HCT116 (cell line): ENCODE measurements around the gene P3H4. TPM values are rescaled to one million over a fixed set of nuclear protein-coding genes. Genes with fewer than 3 reads are reported as not detected.

Experiments used
- ATAC-seq: fragments of 200-7000 bp; cut with Tn5 transposase; 2 replicates; pipeline ENCODE4 v1.9.1; 2020; ENCODE audit warnings: mild to moderate bottlenecking, moderate library complexity
- BruUV-seq: library from RNA; stranded (reverse); fragments of 400-500 nt; replicated peaks from 2 replicates; lab custom pipeline; 2021; lab: Mats Ljungman, UMichigan
- CTCF ChIA-PET: fragments of 300-600 bp; sonication (Branson Sonifier 250); formaldehyde crosslinking; loops from one replicate; lab custom pipeline; 2021; ENCODE audit warnings: antibody characterized with exemption; lab: Charles Lee
- POLR2A ChIA-PET: fragments of 300-600, 350-600 bp; sonication (Branson Sonifier 250); formaldehyde crosslinking; loops from one replicate; lab custom pipeline; 2021; ENCODE audit warnings: antibody characterized with exemption; lab: Charles Lee
- RAD21 ChIA-PET, 2 experiments: fragments of 300-600 bp; sonication (Branson Sonifier 250); formaldehyde crosslinking; loops; one replicate each; lab custom pipeline; 2023; ENCODE audit warnings: low total read pairs in 2 of 2; ENCODE audit not compliant: uncharacterized antibody in 2 of 2, unreplicated experiment in 2 of 2, low non-redundant PET in 1 of 2; lab: Charles Lee
- DNase-seq: peaks from one replicate; pipeline ENCODE4 v3.0.0-alpha.2; 2010; ENCODE audit warnings: low read depth, low spot score
- H2AFZ ChIP-seq: fragments of 200-600 bp; shearing (Covaris generic), sonication (generic); 2 replicates; pipeline ENCODE4 v1.6.1; 2017; ENCODE audit warnings: low read depth, mixed run types, mixed read lengths, antibody characterized with exemption, low read length; ENCODE audit not compliant: poor library complexity, severe bottlenecking
- H3K27ac ChIP-seq: 2 replicates; pipeline ENCODE4 v1.5.1; 2012; ENCODE audit warnings: low read depth, low read length
- H3K27me3 ChIP-seq: fragments of 200-600 bp; sonication (generic); 2 replicates; pipeline ENCODE4 v1.6.1; 2016; ENCODE audit warnings: mixed run types, low read length, mixed read lengths; ENCODE audit not compliant: insufficient read depth
- H3K36me3 ChIP-seq, 2 experiments: fragments of 200-500 bp in 1 of 2; fragments of 200-600 bp in 1 of 2; sonication (Bioruptor generic) in 1 of 2; sonication (generic) in 1 of 2; 2 replicates each; pipeline versions ENCODE4 v1.5.1 to v1.6.1; 2014 to 2016; ENCODE audit warnings: low read length in 2 of 2, inconsistent platforms in 1 of 2, mixed read lengths in 1 of 2, mixed run types in 1 of 2; ENCODE audit not compliant: insufficient read depth in 2 of 2, control insufficient read depth in 1 of 2
- H3K4me1 ChIP-seq, 2 experiments: fragments of 200-600 bp in 1 of 2; sonication (generic) in 1 of 2; 2 replicates each; pipeline versions ENCODE4 v1.5.1 to v1.6.1; 2012 to 2017; ENCODE audit warnings: low read length in 2 of 2, inconsistent platforms in 1 of 2, mild to moderate bottlenecking in 1 of 2, mixed read lengths in 1 of 2, mixed run types in 1 of 2, moderate library complexity in 1 of 2; ENCODE audit not compliant: insufficient read depth in 2 of 2, control insufficient read depth in 1 of 2
- H3K4me2 ChIP-seq: fragments of 200-600 bp; sonication (generic); 2 replicates; pipeline ENCODE4 v1.6.1; 2017; ENCODE audit warnings: mixed run types, low read length, mixed read lengths
- H3K4me3 ChIP-seq, 2 experiments: fragments of 200-600 bp in 1 of 2; sonication (generic) in 1 of 2; replicated peaks in 1 of 2; 2 replicates each; pipeline ENCODE4 v1.5.1; 2011 to 2016; ENCODE audit warnings: low read length in 2 of 2, control low read depth in 1 of 2, low read depth in 1 of 2, mild to moderate bottlenecking in 1 of 2, mixed read lengths in 1 of 2, mixed run types in 1 of 2
- H3K79me2 ChIP-seq: fragments of 200-600 bp; sonication (generic); 2 replicates; pipeline ENCODE4 v1.6.1; 2017; ENCODE audit warnings: mild to moderate bottlenecking, mixed run types, low read length, moderate library complexity, mixed read lengths; ENCODE audit not compliant: insufficient read depth
- H3K9ac ChIP-seq: fragments of 200-600 bp; sonication (generic); 2 replicates; pipeline ENCODE4 v1.6.1; 2016; ENCODE audit warnings: low read length, mixed read lengths
- H3K9me2 ChIP-seq: fragments of 200-600 bp; sonication (generic), shearing (Covaris generic); 2 replicates; pipeline ENCODE4 v1.6.1; 2017; ENCODE audit warnings: mixed run types, mild to moderate bottlenecking, moderate library complexity; ENCODE audit not compliant: insufficient read depth
- H3K9me3 ChIP-seq, 2 experiments: fragments of 200-500 bp in 1 of 2; fragments of 200-600 bp in 1 of 2; sonication (Bioruptor generic) in 1 of 2; sonication (generic) in 1 of 2; 2 replicates each; pipeline ENCODE4 v1.6.1; 2014 to 2017; ENCODE audit warnings: low read length in 2 of 2, mixed read lengths in 2 of 2, inconsistent platforms in 1 of 2, low read depth in 1 of 2, mild to moderate bottlenecking in 1 of 2, mixed run types in 1 of 2, moderate library complexity in 1 of 2; ENCODE audit not compliant: control insufficient read depth in 1 of 2, insufficient read depth in 1 of 2
- H4K20me1 ChIP-seq: fragments of 200-600 bp; sonication (generic), shearing (Covaris generic); 2 replicates; pipeline ENCODE4 v1.6.1; 2017; ENCODE audit warnings: mixed run types, mild to moderate bottlenecking, moderate library complexity; ENCODE audit not compliant: insufficient read depth
- CBX3 ChIP-seq: IDR thresholded peaks from 2 replicates; pipeline ENCODE4 v1.6.1; 2012; ENCODE audit warnings: low read depth
- CEBPB ChIP-seq: IDR thresholded peaks from 2 replicates; pipeline ENCODE4 v1.6.1; 2012; ENCODE audit warnings: low read depth
- EZH2phosphoT487 ChIP-seq: fragments of 200-600 bp; IDR thresholded peaks from 2 replicates; pipeline ENCODE4 v1.6.1; 2018; ENCODE audit warnings: antibody characterized with exemption, borderline replicate concordance
- JUND ChIP-seq: IDR thresholded peaks from 2 replicates; pipeline ENCODE4 v1.6.1; 2012
- POLR2AphosphoS5 ChIP-seq: IDR thresholded peaks from 2 replicates; pipeline ENCODE4 v1.6.1; 2011; ENCODE audit warnings: mild to moderate bottlenecking, low read depth, low read length, moderate library complexity
- SIN3A ChIP-seq: IDR thresholded peaks from 2 replicates; pipeline ENCODE4 v1.6.1; 2012; ENCODE audit warnings: low read depth
- SP1 ChIP-seq: IDR thresholded peaks from 2 replicates; pipeline ENCODE4 v1.6.1; 2012; ENCODE audit warnings: low read depth
- SRF ChIP-seq: IDR thresholded peaks from 2 replicates; pipeline ENCODE4 v1.6.1; 2012; ENCODE audit warnings: low read depth
- YY1 ChIP-seq: IDR thresholded peaks from 2 replicates; pipeline ENCODE4 v1.6.1; 2011; ENCODE audit warnings: low read length, low read depth, moderate library complexity, mild to moderate bottlenecking; ENCODE audit not compliant: insufficient replicate concordance; ENCODE audit errors: extremely low read depth
- intact Hi-C: fragments of 100-400 bp; cut with micrococcal nuclease; formaldehyde crosslinking; loops from 2 replicates; pipeline ENCODE4 v1.10.0; 2022
- total RNA-seq: library from RNA; stranded (reverse); gene quantifications from one replicate; pipeline ENCODE4 v1.2.1, GENCODE V29; 2021; ENCODE audit not compliant: unreplicated experiment
- TF ChIP-seq, protein P1 (sequence below): IDR thresholded peaks from 2 replicates; pipeline ENCODE4 v1.6.1; 2012
- TF ChIP-seq, protein P2 (sequence below): IDR thresholded peaks from 2 replicates; pipeline ENCODE4 v1.6.1; 2012

P3H4 gene
- total RNA-seq, 1 experiment from 2014 or later: 23.4 TPM

GRCh38 chr17:41773190-41773588 is 38.6 kb downstream of the P3H4 start:
- H4K20me1 ChIP-seq: no peaks in the 10 kb centered on the region
- TF ChIP-seq SP1 (peak; percentile 82), SRF (peak; percentile 99), SIN3A (peak; percentile 68), CEBPB (no peak), YY1 (peak; percentile 25), JUND (peak; percentile 72; the same call in 1 of the 2 replicates), CBX3 (peak; percentile 56; the same call in 1 of the 2 replicates), EZH2phosphoT487 (no peak), POLR2AphosphoS5 (peak; percentile 50; the same call in 1 of the 2 replicates)
- TF ChIP-seq, protein P1, sequence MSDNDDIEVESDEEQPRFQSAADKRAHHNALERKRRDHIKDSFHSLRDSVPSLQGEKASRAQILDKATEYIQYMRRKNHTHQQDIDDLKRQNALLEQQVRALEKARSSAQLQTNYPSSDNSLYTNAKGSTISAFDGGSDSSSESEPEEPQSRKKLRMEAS: peak; percentile 73; the same call in 1 of the 2 replicates
- TF ChIP-seq, protein P2, sequence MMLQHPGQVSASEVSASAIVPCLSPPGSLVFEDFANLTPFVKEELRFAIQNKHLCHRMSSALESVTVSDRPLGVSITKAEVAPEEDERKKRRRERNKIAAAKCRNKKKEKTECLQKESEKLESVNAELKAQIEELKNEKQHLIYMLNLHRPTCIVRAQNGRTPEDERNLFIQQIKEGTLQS: no peak
- TF ChIP-seq, all 23 proteins: peak for 8
- peak; percentile 81 for ATAC-seq
- ChIA-PET CTCF (interaction anchor here (1.3 to 3.6 kb wide), 2 partner anchors 12 to 27 kb away, joined by 6 to 28 read pairs; partner anchors contain the start of gene JUP), RAD21 (interaction anchor here in 1 of 2 experiments (0.7 to 1.3 kb wide), 3 partner anchors 13 to 38 kb away, joined by 3 to 6 read pairs (median 4); partner anchors contain the start of gene P3H4), POLR2A (interaction anchor here (0.6 to 2.8 kb wide), 8 partner anchors 11 to 1574 kb away, joined by 3 to 29 read pairs (median 4); partner anchors contain the start of genes DNAJC7 and JUP)
- H3K4me2 ChIP-seq: peak overlapping the region; percentile 86
- H3K9ac ChIP-seq: peak overlapping the region; percentile 68
- BruUV-seq: no TSS peak
- no peaks in the 10 kb centered on the region for H3K9me2 ChIP-seq
- peaks cover 21 to 22% of the 10 kb centered on the region in 2 experiments; a peak in 3 of 4 replicates for H3K36me3 ChIP-seq
- no peak overlapping the region for H2AFZ ChIP-seq
- intact Hi-C loops: loop anchor here (2.0 kb wide), 2 partner anchors 14 to 28 kb away; partner anchors contain the start of gene JUP
- H3K27me3 ChIP-seq: no peaks in the 10 kb centered on the region
- H3K4me1 ChIP-seq: peaks cover 65 to 69% of the 10 kb centered on the region in 2 experiments
- H3K27ac ChIP-seq: peak overlapping the region; percentile 73
- H3K9me3 ChIP-seq: no peaks in the 10 kb centered on the region
- DNase-seq: peak; percentile 79
- H3K79me2 ChIP-seq: peaks cover 61% of the 10 kb centered on the region
- peak overlapping the region in 1 of 2 experiments; percentile 47; a peak in 2 of 4 replicates for H3K4me3 ChIP-seq
